GM20000 (cell line): ENCODE results near the gene LPGAT1.

Source experiments
- DNase-seq: peaks from one replicate; pipeline ENCODE4 v3.0.0; 2012; ENCODE audit warnings: low spot score
- TF ChIP-seq, protein P1 (sequence below): IDR thresholded peaks from 2 replicates; pipeline ENCODE4 v1.5.1; 2012; ENCODE audit warnings: mild to moderate bottlenecking, control low read depth; ENCODE audit errors: extremely low read depth, missing control alignments

Gene LPGAT1

DNA sequence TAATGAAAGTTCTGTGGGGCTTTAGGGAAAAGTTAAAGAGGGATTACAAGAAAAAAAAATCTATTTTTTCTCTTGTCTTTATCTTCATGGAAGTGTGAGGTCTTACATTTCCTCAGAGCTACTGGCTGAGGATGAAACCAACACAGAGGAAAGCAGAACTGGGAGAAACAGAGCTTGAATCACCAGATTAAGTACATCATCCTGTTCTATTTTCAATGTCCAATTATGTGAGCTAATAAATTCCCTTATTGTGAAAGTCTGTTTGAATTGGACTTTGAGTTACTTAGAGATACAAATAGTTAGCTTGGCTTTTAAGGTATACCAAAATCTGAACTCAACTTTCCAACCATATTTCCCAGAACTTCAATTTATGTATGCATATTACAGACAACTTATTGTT, 69.2 kb downstream of the LPGAT1 start:
- no peak for DNase-seq
- TF ChIP-seq, protein P1, sequence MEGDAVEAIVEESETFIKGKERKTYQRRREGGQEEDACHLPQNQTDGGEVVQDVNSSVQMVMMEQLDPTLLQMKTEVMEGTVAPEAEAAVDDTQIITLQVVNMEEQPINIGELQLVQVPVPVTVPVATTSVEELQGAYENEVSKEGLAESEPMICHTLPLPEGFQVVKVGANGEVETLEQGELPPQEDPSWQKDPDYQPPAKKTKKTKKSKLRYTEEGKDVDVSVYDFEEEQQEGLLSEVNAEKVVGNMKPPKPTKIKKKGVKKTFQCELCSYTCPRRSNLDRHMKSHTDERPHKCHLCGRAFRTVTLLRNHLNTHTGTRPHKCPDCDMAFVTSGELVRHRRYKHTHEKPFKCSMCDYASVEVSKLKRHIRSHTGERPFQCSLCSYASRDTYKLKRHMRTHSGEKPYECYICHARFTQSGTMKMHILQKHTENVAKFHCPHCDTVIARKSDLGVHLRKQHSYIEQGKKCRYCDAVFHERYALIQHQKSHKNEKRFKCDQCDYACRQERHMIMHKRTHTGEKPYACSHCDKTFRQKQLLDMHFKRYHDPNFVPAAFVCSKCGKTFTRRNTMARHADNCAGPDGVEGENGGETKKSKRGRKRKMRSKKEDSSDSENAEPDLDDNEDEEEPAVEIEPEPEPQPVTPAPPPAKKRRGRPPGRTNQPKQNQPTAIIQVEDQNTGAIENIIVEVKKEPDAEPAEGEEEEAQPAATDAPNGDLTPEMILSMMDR: no peak

DNA sequence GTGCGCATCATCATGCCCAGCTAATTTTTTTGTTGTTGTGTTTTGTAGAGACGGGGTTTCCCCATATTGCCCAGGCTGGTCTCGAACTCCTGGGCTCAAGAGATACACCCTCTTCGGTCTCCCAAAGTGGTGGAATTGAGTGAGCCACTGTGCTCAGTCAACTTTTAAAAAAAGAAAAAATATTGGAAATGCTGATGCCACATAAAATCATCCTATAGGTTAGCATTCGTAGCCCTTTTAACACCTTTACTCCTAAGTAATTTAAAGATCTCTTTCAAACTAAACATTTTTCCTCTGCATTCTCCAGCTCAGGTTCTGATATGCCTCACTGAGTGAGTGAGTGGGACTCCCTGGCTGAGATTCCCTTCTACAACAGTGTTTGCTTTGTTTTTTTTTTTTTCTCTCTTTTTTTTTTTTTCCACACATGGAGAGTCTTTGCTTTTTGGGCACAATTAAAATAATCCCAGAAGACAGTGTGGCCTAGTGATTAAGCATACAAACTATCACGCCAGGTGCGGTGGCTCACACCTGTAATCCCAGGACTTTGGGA, 74.0 kb downstream of the LPGAT1 start:
- no peak for DNase-seq
- TF ChIP-seq, protein P1: no peak

DNA sequence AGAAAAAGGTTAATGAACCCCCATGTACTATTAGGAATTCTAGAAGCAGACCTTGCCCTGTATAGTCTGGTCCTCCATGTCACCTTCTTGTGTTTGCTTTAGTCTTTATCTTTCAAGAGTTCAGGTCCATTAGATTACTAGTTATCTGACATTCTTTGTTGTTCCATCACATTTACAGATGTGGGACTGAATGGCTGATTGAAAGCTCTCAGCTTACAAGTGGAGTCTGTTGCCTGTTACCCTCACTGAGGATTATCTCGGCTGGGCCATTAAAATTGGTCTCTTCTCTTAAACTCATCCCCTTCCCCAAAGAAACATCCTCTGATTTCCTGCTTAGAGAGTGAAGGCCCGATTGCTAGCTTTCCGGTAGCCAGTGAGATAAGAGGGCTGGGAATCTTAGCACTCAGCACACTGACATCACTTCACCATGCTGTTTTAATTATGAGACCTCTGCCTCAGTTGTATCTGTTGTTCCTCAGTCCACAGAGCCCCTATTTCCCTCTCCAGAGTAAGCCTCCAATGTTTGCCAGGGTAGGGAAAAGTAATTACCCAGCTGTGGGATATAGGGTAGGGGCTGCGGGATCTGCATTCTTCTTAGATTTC, 76.8 kb downstream of the LPGAT1 start:
- no peak for DNase-seq
- TF ChIP-seq, protein P1: no peak

DNA sequence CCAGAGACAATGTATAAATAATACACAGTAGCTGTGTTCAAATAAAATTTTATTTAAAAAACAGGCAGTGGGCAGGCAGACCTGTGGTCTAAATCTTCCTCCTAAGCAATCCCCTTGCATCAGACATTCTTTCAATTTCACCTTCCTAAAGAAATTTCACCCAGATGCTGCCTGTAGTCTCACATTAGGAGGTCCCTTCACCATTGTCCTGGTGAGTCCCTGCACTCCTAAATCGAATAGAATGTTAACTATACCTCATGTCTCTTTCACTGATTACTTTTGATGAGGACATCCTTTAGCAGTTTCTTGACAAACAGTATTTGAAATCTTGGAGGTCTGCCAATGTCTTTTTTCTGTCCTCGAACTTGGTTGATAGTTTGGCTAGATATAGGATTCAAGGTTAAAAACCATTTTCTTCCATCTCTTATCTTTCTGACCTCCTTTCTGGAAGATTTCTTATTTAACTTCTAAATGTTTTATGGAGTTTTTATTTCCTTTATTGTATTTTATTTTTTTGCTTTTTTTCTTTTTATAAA, 77.5 kb downstream of the LPGAT1 start:
- TF ChIP-seq, protein P1: no peak
- no peak for DNase-seq

GRCh38 chr1:211752317-211752716, 78.2 kb downstream of the LPGAT1 start:
- TF ChIP-seq, protein P1: no peak
- DNase-seq: no peak

GRCh38 chr1:211751438-211751837, 79.1 kb downstream of the LPGAT1 start:
- TF ChIP-seq, protein P1: no peak
- no peak for DNase-seq

GRCh38 chr1:211750599-211750998, 80.0 kb downstream of the LPGAT1 start:
- no peak for DNase-seq
- TF ChIP-seq, protein P1: no peak
